ENCODE results near the gene ARCN1. TPM values are rescaled to one million over a fixed set of nuclear protein-coding genes. Genes with fewer than 3 reads are reported as not detected.

The ARCN1 gene
- total and polyA plus RNA-seq, 12 donors = 42.6 to 274 (median 104) TPM

DNA sequence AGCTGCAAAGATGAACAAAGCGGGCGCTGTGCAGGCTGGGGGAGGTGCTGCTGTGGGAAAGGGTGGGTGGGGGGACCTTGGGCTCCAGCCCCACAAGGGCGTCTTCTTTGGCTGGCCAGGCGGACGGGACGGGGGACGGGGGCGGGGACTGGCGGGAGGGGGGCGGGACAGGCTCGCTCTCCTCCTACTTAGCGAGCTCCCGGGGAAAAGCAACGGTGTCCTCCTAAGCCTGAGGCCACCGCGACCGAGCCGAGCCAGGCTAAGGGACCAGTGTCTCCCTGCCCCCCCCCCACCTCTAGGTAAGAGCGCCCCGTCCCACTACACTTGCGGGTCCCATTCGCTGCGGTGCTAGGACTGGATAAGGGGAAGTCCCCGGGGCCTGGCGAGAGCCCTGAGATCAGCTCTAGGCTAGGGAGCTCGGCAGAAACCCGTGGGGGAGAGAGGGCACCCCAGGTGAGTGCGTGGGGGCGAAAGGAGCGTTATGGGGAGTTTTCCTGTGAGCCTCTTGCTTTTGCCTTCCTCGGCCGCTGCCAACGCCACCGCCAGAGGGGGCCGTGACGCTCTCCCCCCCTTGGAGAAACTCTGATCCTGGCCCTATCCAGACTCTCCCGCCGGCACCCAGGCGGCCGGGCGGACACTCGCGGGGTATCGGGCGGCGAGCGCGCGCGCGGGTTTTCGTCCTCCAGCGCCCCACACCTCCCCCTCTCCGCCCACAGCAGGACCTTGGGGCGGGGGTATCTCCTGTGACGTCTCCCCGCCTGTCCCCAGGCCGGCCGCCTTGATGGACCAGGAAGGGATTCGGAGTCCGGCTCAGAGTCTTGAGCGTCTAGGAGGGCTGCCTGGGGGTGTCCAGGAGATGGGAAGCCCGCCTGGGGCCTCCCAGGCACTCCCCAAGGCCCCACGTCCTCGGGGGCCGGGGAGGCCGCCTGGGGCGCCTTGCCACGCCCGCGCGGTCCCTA, 35.5 kb downstream of the ARCN1 start, which contains the start of gene PHLDB1:
TSS of gene PHLDB1 (plus strand) at position 215 of the 959 bp plus-strand sequence. CDS start 6,222 bp downstream, outside the sequence.
- 1 to 2% (median 1%) methylated on average over 14 to 72 of the region's 72 CpGs for WGBS, 4 donors
- TF ChIP-seq POLR2A (IDR thresholded peaks at IDR 0.05) = peak in 1 of 2 donors; percentile 25
- TF ChIP-seq, protein P1, sequence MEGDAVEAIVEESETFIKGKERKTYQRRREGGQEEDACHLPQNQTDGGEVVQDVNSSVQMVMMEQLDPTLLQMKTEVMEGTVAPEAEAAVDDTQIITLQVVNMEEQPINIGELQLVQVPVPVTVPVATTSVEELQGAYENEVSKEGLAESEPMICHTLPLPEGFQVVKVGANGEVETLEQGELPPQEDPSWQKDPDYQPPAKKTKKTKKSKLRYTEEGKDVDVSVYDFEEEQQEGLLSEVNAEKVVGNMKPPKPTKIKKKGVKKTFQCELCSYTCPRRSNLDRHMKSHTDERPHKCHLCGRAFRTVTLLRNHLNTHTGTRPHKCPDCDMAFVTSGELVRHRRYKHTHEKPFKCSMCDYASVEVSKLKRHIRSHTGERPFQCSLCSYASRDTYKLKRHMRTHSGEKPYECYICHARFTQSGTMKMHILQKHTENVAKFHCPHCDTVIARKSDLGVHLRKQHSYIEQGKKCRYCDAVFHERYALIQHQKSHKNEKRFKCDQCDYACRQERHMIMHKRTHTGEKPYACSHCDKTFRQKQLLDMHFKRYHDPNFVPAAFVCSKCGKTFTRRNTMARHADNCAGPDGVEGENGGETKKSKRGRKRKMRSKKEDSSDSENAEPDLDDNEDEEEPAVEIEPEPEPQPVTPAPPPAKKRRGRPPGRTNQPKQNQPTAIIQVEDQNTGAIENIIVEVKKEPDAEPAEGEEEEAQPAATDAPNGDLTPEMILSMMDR (IDR thresholded peaks at IDR 0.05) = peak; percentile 16 to 48 (median 38)
- Histone ChIP-seq H3K27me3 (no peaks in the 10 kb centered on the region), H3K9me3 (replicated peaks in 1 of 3) (no peaks in the 10 kb centered on the region), H3K4me3 (peak within 1 kb of the TSS in 3 of 4 donors; percentile 46 to 76 (median 50)), H3K4me1 (replicated peaks in 1 of 2) (peaks cover 5 to 48% of the 10 kb centered on the region in 2 donors), H3K27ac (peak within 1 kb of the TSS in 4 of 5 donors; percentile 37 to 92 (median 87)), H3K36me3 (replicated peaks in 1 of 2) (peaks cover 0 to 2% of the 10 kb centered on the region in 2 donors)
- intact Hi-C loops (cut with DNase I) = no loop called here
- DNase-seq = peak; percentile 51 to 82 (median 63)

DNA sequence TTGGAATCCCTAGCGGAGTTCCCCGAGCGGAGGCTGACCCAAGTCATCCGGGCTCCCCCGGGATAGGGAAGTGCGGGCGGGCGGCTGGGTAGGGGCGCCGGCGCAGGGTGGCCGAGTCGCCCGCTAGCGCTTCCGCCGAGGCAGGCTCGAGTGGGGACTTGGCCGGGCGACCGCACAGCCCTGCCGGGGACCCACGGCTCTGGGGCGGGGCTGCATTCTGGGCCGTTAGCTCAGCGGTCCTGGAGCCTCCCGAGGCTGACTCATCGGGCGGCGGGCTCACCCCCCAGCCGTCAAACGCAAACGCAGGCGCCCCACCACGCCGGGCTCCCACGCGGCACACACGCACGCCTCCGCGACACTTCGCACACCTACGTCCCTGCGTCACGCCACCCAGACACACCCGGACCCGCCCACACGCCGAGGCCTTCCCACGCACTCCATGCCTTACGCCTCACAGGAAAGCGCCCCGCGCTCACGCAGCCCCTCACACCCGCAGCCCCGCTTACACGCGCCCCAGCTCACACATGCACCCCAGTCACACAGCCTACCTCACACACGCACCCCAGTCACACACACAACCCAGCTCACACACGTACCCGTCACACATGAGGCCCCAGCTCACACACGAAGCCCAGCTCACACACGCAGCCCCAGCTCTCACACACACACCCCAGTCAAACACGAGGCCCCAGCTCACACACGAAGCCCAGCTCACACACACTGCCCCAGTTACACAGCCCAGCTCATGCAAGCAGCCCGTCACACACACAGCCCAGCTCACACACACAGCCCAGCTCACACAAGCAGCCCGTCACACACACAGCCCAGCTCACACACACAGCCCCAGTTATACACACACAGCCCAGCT, 36.4 kb downstream of the ARCN1 start:
- H3K9me3 ChIP-seq (replicated peaks in 1 of 3) = no peaks in the 10 kb centered on the region
- no peaks in the 10 kb centered on the region for H3K36me3 ChIP-seq (replicated peaks in 1 of 2)
- H3K4me1 ChIP-seq (replicated peaks in 1 of 2) = peaks cover 5 to 51% of the 10 kb centered on the region in 2 donors
- no peaks in the 10 kb centered on the region for H3K27me3 ChIP-seq
- intact Hi-C loops (cut with DNase I) = no loop called here
- H3K4me3 ChIP-seq = peak overlapping the region in 3 of 4 donors; percentile 46 to 76 (median 50)
- peak; percentile 67 to 89 (median 76) for DNase-seq
- WGBS, 4 donors = 13 to 66% (median 27%) methylated on average over 11 to 69 of the region's 69 CpGs
- peak in 1 of 2 donors; percentile 57 for TF ChIP-seq POLR2A (IDR thresholded peaks at IDR 0.05)
- TF ChIP-seq, protein P1 (IDR thresholded peaks at IDR 0.05) = no peak
- H3K27ac ChIP-seq = peak overlapping the region in 4 of 5 donors; percentile 37 to 92 (median 87)

DNA sequence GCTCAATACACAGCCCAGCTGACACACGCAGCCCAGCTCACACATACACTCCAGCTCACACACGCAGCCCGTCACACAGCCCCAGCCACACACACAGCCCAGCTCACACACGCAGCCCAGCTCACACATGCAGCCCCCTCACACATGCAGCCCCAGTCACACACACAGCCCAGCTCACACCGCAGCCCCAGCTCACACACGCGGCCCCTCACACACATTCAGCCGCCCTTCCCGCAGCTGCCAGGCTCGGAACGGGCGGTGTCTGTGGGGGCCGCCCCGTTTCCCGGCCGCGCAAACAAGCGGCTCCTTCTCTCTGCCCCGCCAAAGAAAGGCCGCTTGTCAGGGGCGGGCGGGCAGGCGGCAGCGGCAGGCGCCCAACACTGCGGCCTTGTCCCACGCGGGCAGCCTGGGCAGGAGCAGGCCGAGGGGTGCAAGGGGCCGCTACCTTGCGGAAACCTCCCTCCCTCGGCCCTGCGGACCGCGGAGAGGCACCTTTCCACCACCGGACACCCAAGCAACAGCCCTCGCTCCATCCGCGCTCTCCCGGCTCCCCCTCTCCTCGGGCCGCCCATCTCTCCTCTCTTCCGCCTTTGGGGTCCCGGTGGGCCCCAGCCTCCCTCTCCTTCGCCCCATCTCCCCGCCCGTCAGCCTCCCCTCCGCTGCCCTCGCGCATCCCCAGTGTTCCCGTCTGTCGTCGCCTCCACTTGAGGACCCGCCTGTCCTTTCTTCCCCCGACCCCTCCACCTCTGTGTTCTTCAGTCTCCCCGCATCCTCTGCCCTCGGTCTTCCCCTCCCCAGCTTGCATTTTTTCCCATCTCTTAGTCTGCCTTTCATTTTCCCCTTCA, 37.4 kb downstream of the ARCN1 start:
- Histone ChIP-seq H3K27me3 (no peaks in the 10 kb centered on the region), H3K4me3 (peak overlapping the region in 1 of 4 donors; percentile 76), H3K36me3 (replicated peaks in 1 of 2) (peaks cover 0 to 9% of the 10 kb centered on the region in 2 donors), H3K9me3 (replicated peaks in 1 of 3) (no peaks in the 10 kb centered on the region), H3K4me1 (replicated peaks in 1 of 2) (peaks cover 5 to 46% of the 10 kb centered on the region in 2 donors), H3K27ac (peak overlapping the region in 4 of 5 donors; percentile 19 to 92 (median 52))
- WGBS, 4 donors = 53 to 58% (median 55%) methylated on average over 36 to 57 of the region's 57 CpGs
- DNase-seq = peak in 3 of 7 donors; percentile 16 to 58 (median 18)
- intact Hi-C loops (cut with DNase I) = no loop called here
- no peak for TF ChIP-seq POLR2A (IDR thresholded peaks at IDR 0.05)
